Astrocyte of the cerebellum (primary cell): Measurements from ENCODE around the gene PMM2.

Experiments used
- DNase-seq: peaks from one replicate; pipeline ENCODE4 v3.0.0-alpha.2; 2011; ENCODE audit warnings: low read depth
- H3K4me3 ChIP-seq: 2 replicates; pipeline ENCODE4 v1.5.1; 2011; ENCODE audit warnings: mild to moderate bottlenecking, low read depth, low read length, moderate library complexity
- CTCF ChIP-seq: IDR thresholded peaks from 2 replicates; pipeline ENCODE4 v1.5.1; 2012; ENCODE audit warnings: low read length, low read depth, moderate library complexity, mild to moderate bottlenecking; ENCODE audit errors: missing control alignments
- in situ Hi-C: cut with HindIII; loops from 2 replicates; pipeline ENCODE4 v1.10.0; 2017; ENCODE audit warnings: low sequenced_read_pairs

PMM2 gene

GRCh38 chr16:8764525-8765250 is 33.0 kb upstream of the PMM2 start:
- no peak for DNase-seq
- H3K4me3 ChIP-seq, result no peak overlapping the region
- no peak for TF ChIP-seq CTCF
- in situ Hi-C loops, result no loop called here

- no peak for TF ChIP-seq CTCF
- in situ Hi-C loops, result no loop called here
Observed at GRCh38 chr16:8767176-8767575, 30.5 kb upstream of the PMM2 start.

DNA sequence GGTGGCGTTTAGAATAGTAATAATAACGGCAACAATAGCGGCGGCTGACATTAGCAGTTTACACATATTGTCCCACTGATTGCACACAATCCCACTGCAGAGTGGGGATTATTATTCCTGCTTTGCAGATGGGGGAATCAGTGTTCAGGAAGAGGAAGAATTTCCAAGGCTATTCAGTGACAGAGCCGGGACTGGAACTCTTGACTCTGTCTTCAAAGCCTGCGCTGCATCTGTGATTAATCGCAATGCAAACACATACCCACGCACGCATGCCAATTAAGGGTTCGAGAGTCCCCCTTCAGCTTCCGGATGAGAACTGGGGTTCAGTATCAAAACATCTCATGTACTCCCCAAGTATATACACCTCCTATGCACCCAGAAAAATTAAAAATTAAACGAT is 29.4 kb upstream of the PMM2 start:
- in situ Hi-C loops, result no loop called here
- no peak overlapping the region for H3K4me3 ChIP-seq
- TF ChIP-seq CTCF, result no peak
- no peak for DNase-seq

More at GRCh38 chr16:8767176-8767575, 30.5 kb upstream of the PMM2 start:
- no peak overlapping the region for H3K4me3 ChIP-seq
- DNase-seq, result no peak

DNA sequence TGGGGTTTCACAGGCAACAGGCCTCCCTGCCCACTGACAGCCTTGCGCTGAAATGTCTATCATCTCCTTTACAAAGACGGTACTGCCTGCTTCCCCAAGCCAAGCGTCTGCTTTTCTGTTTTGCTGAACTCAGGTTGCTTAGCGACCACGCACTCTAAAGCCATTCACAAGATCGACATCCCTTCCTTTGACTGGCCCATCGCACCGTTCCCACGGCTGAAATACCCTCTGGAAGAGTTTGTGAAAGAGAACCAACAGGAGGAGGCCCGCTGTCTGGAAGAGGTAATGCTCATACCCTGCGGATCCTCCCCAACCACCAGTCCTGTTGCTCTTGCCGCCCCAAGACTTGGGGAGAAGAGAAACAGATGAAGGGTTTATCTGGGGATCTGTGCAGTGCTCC is 28.9 kb upstream of the PMM2 start:
- H3K4me3 ChIP-seq, result no peak overlapping the region
- in situ Hi-C loops, result no loop called here
- no peak for DNase-seq
- TF ChIP-seq CTCF, result no peak

GRCh38 chr16:8773537-8773936 is 24.1 kb upstream of the PMM2 start:
- H3K4me3 ChIP-seq, result no peak overlapping the region
- in situ Hi-C loops, result no loop called here
- TF ChIP-seq CTCF, result no peak
- no peak for DNase-seq

- no peak overlapping the region for H3K4me3 ChIP-seq
- in situ Hi-C loops, result no loop called here
- TF ChIP-seq CTCF, result no peak
- DNase-seq, result no peak
Observed at GRCh38 chr16:8774208-8774607, 23.4 kb upstream of the PMM2 start.

GRCh38 chr16:8775359-8775758 is 22.3 kb upstream of the PMM2 start:
- no peak for TF ChIP-seq CTCF
- no peak for DNase-seq
- in situ Hi-C loops, result no loop called here
- H3K4me3 ChIP-seq, result no peak overlapping the region
